ENCODE data around the gene MTERF4.

Gene MTERF4

GRCh38 chr2:241102239-241102803 lies at the start of gene MTERF4:
MTERF4 (minus strand) TSS chr2:241102287; CDS start chr2:241102273, 14 bp downstream.
- peak; percentile 87 for DNase-seq (ENCODE audit: low spot score)

- peak; percentile 26 for DNase-seq (ENCODE audit: low spot score)
Measured at GRCh38 chr2:241150660-241151530, 48.8 kb upstream of the MTERF4 start.

GRCh38 chr2:241149925-241150659 lies 48.0 kb upstream of the MTERF4 start, which contains the start of gene PPP1R7:
PPP1R7 (plus strand) TSS chr2:241150467; CDS start chr2:241150496, 29 bp downstream.
- peak; percentile 94 for DNase-seq (ENCODE audit: low spot score)

- DNase-seq (ENCODE audit: low spot score), result no peak
Measured at GRCh38 chr2:241149675-241149924, 47.5 kb upstream of the MTERF4 start.

- peak; percentile 98 for DNase-seq (ENCODE audit: low spot score)
Measured at GRCh38 chr2:241148891-241149674, 47.0 kb upstream of the MTERF4 start, which contains the start of gene PASK. PASK (minus strand) TSS chr2:241149472; CDS start chr2:241143032, 6,440 bp downstream.

- no peak for DNase-seq (ENCODE audit: low spot score)
Measured at GRCh38 chr2:241148239-241148638, 46.2 kb upstream of the MTERF4 start.

GRCh38 chr2:241147336-241147735 lies 45.2 kb upstream of the MTERF4 start:
- DNase-seq (ENCODE audit: low spot score), result no peak

- DNase-seq (ENCODE audit: low spot score), result no peak
Measured at GRCh38 chr2:241146286-241146685, 44.2 kb upstream of the MTERF4 start.

GRCh38 chr2:241142593-241142992 lies 40.5 kb upstream of the MTERF4 start:
- DNase-seq (ENCODE audit: low spot score), result no peak

GRCh38 chr2:241142063-241142462 lies 40.0 kb upstream of the MTERF4 start:
- no peak for DNase-seq (ENCODE audit: low spot score)

GRCh38 chr2:241141214-241141770 lies 39.2 kb upstream of the MTERF4 start:
- DNase-seq (ENCODE audit: low spot score), result no peak

- no peak for DNase-seq (ENCODE audit: low spot score)
Measured at GRCh38 chr2:241140445-241140840, 38.4 kb upstream of the MTERF4 start.

GRCh38 chr2:241139531-241140444 lies 37.7 kb upstream of the MTERF4 start:
- DNase-seq (ENCODE audit: low spot score), result no peak

GRCh38 chr2:241138471-241138870 lies 36.4 kb upstream of the MTERF4 start:
- no peak for DNase-seq (ENCODE audit: low spot score)

- no peak for DNase-seq (ENCODE audit: low spot score)
Measured at GRCh38 chr2:241137276-241138190, 35.4 kb upstream of the MTERF4 start.

- no peak for DNase-seq (ENCODE audit: low spot score)
Measured at GRCh38 chr2:241136661-241137260, 34.7 kb upstream of the MTERF4 start.

GRCh38 chr2:241136191-241136590 lies 34.1 kb upstream of the MTERF4 start:
- DNase-seq (ENCODE audit: low spot score), result no peak

GRCh38 chr2:241135737-241136136 lies 33.6 kb upstream of the MTERF4 start:
- DNase-seq (ENCODE audit: low spot score), result no peak

- no peak for DNase-seq (ENCODE audit: low spot score)
Measured at GRCh38 chr2:241134711-241135110, 32.6 kb upstream of the MTERF4 start.
